NCI-H345 (cell line): ENCODE data around the gene ABCA13.

ENCODE experiments used
- DNase-seq: peaks from one replicate; lab custom pipeline; 2025; lab: John Stamatoyannopoulos, UW

ABCA13 gene

GRCh38 chr7:48298779-48299178 lies 127.5 kb downstream of the ABCA13 start:
- no peak for DNase-seq

- peak; percentile 65 for DNase-seq
Measured at GRCh38 chr7:48299580-48300169, 128.4 kb downstream of the ABCA13 start.

GRCh38 chr7:48300301-48300700 lies 129.0 kb downstream of the ABCA13 start:
- DNase-seq, result no peak

- no peak for DNase-seq
Measured at GRCh38 chr7:48301201-48301600, 129.9 kb downstream of the ABCA13 start.

- DNase-seq, result no peak
Measured at GRCh38 chr7:48304641-48305040, 133.4 kb downstream of the ABCA13 start.

- peak; percentile 30 for DNase-seq
Measured at GRCh38 chr7:48305661-48306060, 134.4 kb downstream of the ABCA13 start.

- DNase-seq, result no peak
Measured at GRCh38 chr7:48307041-48307714, 135.9 kb downstream of the ABCA13 start.

- DNase-seq, result no peak
Measured at GRCh38 chr7:48309720-48310119, 138.5 kb downstream of the ABCA13 start.

GRCh38 chr7:48311464-48312100 lies 140.3 kb downstream of the ABCA13 start:
- DNase-seq, result no peak

- DNase-seq, result no peak
Measured at GRCh38 chr7:48312151-48312550, 140.9 kb downstream of the ABCA13 start.

GRCh38 chr7:48316768-48317167 lies 145.5 kb downstream of the ABCA13 start:
- DNase-seq, result no peak

- no peak for DNase-seq
Measured at GRCh38 chr7:48317360-48317759, 146.1 kb downstream of the ABCA13 start.

GRCh38 chr7:48321319-48322010 lies 150.2 kb downstream of the ABCA13 start:
- DNase-seq, result no peak

- peak; percentile 17 for DNase-seq
Measured at GRCh38 chr7:48337012-48337621, 165.9 kb downstream of the ABCA13 start.

- no peak for DNase-seq
Measured at GRCh38 chr7:48337781-48338180, 166.5 kb downstream of the ABCA13 start.

GRCh38 chr7:48347230-48347825 lies 176.1 kb downstream of the ABCA13 start:
- DNase-seq, result no peak

GRCh38 chr7:48350515-48350914 lies 179.3 kb downstream of the ABCA13 start:
- no peak for DNase-seq

- no peak for DNase-seq
Measured at GRCh38 chr7:48351900-48352299, 180.6 kb downstream of the ABCA13 start.

- DNase-seq, result no peak
Measured at GRCh38 chr7:48355346-48355745, 184.1 kb downstream of the ABCA13 start.

GRCh38 chr7:48360574-48360973 lies 189.3 kb downstream of the ABCA13 start:
- no peak for DNase-seq

- no peak for DNase-seq
Measured at GRCh38 chr7:48363174-48363573, 191.9 kb downstream of the ABCA13 start.

GRCh38 chr7:48365010-48365409 lies 193.8 kb downstream of the ABCA13 start:
- no peak for DNase-seq
